Measurements from ENCODE around the gene HTRA2.

DNA sequence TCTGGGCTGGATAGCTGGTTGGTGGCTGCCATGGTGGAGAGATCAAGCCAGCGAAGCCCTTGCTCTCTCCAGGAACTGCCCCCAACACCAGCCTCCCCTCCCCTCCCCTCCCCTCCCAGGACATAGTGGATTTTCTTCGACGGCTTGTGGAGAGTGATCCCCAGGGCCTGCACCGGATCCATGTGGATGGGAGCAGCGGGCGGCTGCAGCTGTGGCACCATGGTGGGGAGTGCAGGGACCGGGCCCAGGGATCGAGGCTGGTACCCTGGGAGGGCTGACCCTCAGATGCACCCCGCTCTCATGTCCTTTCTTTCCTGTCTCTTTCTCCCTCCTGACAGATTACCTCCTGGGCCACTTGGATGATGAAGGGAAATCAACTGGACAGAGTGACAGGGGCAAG is 39.8 kb upstream of the HTRA2 start:
- TF ChIP-seq, protein P1, sequence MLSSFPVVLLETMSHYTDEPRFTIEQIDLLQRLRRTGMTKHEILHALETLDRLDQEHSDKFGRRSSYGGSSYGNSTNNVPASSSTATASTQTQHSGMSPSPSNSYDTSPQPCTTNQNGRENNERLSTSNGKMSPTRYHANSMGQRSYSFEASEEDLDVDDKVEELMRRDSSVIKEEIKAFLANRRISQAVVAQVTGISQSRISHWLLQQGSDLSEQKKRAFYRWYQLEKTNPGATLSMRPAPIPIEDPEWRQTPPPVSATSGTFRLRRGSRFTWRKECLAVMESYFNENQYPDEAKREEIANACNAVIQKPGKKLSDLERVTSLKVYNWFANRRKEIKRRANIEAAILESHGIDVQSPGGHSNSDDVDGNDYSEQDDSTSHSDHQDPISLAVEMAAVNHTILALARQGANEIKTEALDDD (IDR thresholded peaks at IDR 0.05) = no peak
- TF ChIP-seq ZNF232 (CRISPR knock-in tag; IDR thresholded peaks at IDR 0.05) (no peak), CC2D1A (IDR thresholded peaks at IDR 0.05) (no peak), ZNF23 (CRISPR knock-in tag; IDR thresholded peaks at IDR 0.05) (no peak), RB1 (IDR thresholded peaks at IDR 0.05; ENCODE audit: low read depth) (no peak), NFE2 (IDR thresholded peaks at IDR 0.05; ENCODE audit: low read depth) (no peak), CBFA2T3 (IDR thresholded peaks at IDR 0.05) (no peak)
- TF ChIP-seq, protein P2, sequence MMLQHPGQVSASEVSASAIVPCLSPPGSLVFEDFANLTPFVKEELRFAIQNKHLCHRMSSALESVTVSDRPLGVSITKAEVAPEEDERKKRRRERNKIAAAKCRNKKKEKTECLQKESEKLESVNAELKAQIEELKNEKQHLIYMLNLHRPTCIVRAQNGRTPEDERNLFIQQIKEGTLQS (IDR thresholded peaks at IDR 0.05) = no peak
- TF ChIP-seq, protein P2 (CRISPR knock-in tag; conservative IDR thresholded peaks at IDR 0.05) = no peak

Measured in K562 (cell line).